HepG2 (cell line): ENCODE results near the gene KIAA1217. TPM values are rescaled to one million over a fixed set of nuclear protein-coding genes. Genes with fewer than 3 reads are reported as not detected.

ENCODE experiments used
- ATAC-seq: fragments of 200-7000 bp; cut with Tn5 transposase; 3 replicates; pipeline ENCODE4 v1.9.1; 2020; ENCODE audit warnings: mild to moderate bottlenecking, moderate library complexity
- BruUV-seq: library from RNA; stranded (reverse); fragments of 400-500 nt; replicated peaks from 2 replicates; lab custom pipeline; 2021; lab: Mats Ljungman, UMichigan
- CTCF ChIA-PET: fragments of 300-600 bp; formaldehyde crosslinking; extraction: SDS; loops from one replicate; lab custom pipeline; 2021; ENCODE audit warnings: low total read pairs, inconsistent platforms, low intra/inter-chr PET ratio; lab: Yijun Ruan, JAX
- POLR2A ChIA-PET: fragments of 350-600 bp; sonication (Branson Sonifier 250); formaldehyde crosslinking; loops from one replicate; lab custom pipeline; 2020; ENCODE audit warnings: antibody characterized with exemption, inconsistent platforms; lab: Yijun Ruan, JAX
- DNase-seq: peaks from one replicate; pipeline ENCODE4 v3.0.0-alpha.2; 2015; ENCODE audit warnings: low spot score
- FAIRE-seq: peaks from 3 replicates; lab custom pipeline; 2011; peaks lifted over from hg19 to GRCh38; lab: Jason Lieb, UNC
- H2AFZ ChIP-seq: one replicate; pipeline ENCODE4 v1.6.1; 2011; ENCODE audit warnings: low read length, inconsistent platforms
- H3K27ac ChIP-seq: fragments of 300-600 bp; 3 replicates; pipeline ENCODE4 v1.8.0; 2011; ENCODE audit warnings: mixed run types, mild to moderate bottlenecking, mixed read lengths, low read length, inconsistent platforms; ENCODE audit not compliant: insufficient read depth; ENCODE audit errors: extremely low read length
- H3K27me3 ChIP-seq, 2 experiments: fragments of 200-600 bp in 1 of 2; 2 replicates in 1 of 2; 3 replicates in 1 of 2; pipeline versions ENCODE4 v1.6.0 to v1.8.0; 2011; ENCODE audit warnings: low read length in 2 of 2, mild to moderate bottlenecking in 2 of 2, moderate library complexity in 2 of 2, inconsistent platforms in 1 of 2; ENCODE audit not compliant: insufficient read depth in 2 of 2, control insufficient read depth in 1 of 2
- H3K36me3 ChIP-seq, 2 experiments: fragments of 200-600 bp in 1 of 2; replicated peaks in 1 of 2; 2 replicates in 1 of 2; 3 replicates in 1 of 2; pipeline versions ENCODE4 v1.5.1 to v1.8.0; 2011; ENCODE audit warnings: low read length in 2 of 2, inconsistent platforms in 1 of 2; ENCODE audit not compliant: insufficient read depth in 2 of 2, control insufficient read depth in 1 of 2
- H3K4me1 ChIP-seq: 2 replicates; pipeline ENCODE4 v1.5.1; 2012; ENCODE audit warnings: low read length, inconsistent platforms; ENCODE audit not compliant: insufficient read depth
- H3K4me2 ChIP-seq: 2 replicates; pipeline ENCODE4 v1.6.0; 2011; ENCODE audit warnings: low read depth, low read length, inconsistent platforms
- H3K4me3 ChIP-seq, 3 experiments: fragments of 200-600 bp in 1 of 3; sonication (generic), shearing (Covaris generic) in 1 of 3; replicated peaks in 1 of 3; 2 replicates each; pipeline ENCODE4 v1.5.1; 2011 to 2016; ENCODE audit warnings: low read length in 3 of 3, inconsistent platforms in 2 of 3, low read depth in 2 of 3, mild to moderate bottlenecking in 2 of 3, control low read depth in 1 of 3, mixed read lengths in 1 of 3; ENCODE audit not compliant: insufficient read depth in 1 of 3
- H3K79me2 ChIP-seq: one replicate; pipeline ENCODE4 v1.6.1; 2011; ENCODE audit warnings: low read length, inconsistent platforms; ENCODE audit not compliant: insufficient read depth
- H3K9ac ChIP-seq: 2 replicates; pipeline ENCODE4 v1.6.0; 2011; ENCODE audit warnings: mild to moderate bottlenecking, low read depth, low read length, inconsistent platforms; ENCODE audit not compliant: insufficient read depth
- H3K9me3 ChIP-seq: 2 replicates; pipeline ENCODE4 v1.5.1; 2012; ENCODE audit warnings: mild to moderate bottlenecking, low read length
- H4K20me1 ChIP-seq: 2 replicates; pipeline ENCODE4 v1.6.0; 2011; ENCODE audit warnings: inconsistent platforms, mild to moderate bottlenecking, low read length, moderate library complexity; ENCODE audit not compliant: insufficient read depth
- AHR ChIP-seq: IDR thresholded peaks from 2 replicates; pipeline ENCODE4 v1.6.1; 2018; ENCODE audit warnings: missing genetic modification reagents, missing compliant biosample characterization
- ARNTL ChIP-seq: sonication (generic); formaldehyde crosslinking; IDR thresholded peaks from 2 replicates; pipeline ENCODE4 v1.4.0; 2020; ENCODE audit warnings: mild to moderate bottlenecking, missing genetic modification reagents
- BHLHE40 ChIP-seq: IDR thresholded peaks from 2 replicates; pipeline ENCODE4 v1.6.1; 2011; ENCODE audit warnings: low read length, improper control_type of control experiment
- CTCF ChIP-seq: sonication (generic); formaldehyde crosslinking; IDR thresholded peaks from 2 replicates; pipeline ENCODE4 v1.5.0; 2020; ENCODE audit warnings: mild to moderate bottlenecking, missing genetic modification reagents, moderate library complexity
- DR1 ChIP-seq: sonication (generic); formaldehyde crosslinking; IDR thresholded peaks from 2 replicates; pipeline ENCODE4 v1.8.0; 2021; ENCODE audit warnings: mild to moderate bottlenecking, missing genetic modification reagents, inconsistent platforms
- FOXO1 ChIP-seq: sonication (generic); formaldehyde crosslinking; IDR thresholded peaks from 2 replicates; pipeline ENCODE4 v1.4.0; 2020; ENCODE audit warnings: missing genetic modification reagents
- MAFG ChIP-seq: sonication (generic); formaldehyde crosslinking; IDR thresholded peaks from 2 replicates; pipeline ENCODE4 v1.5.1; 2020; ENCODE audit warnings: mild to moderate bottlenecking, missing genetic modification reagents
- SP2 ChIP-seq: sonication (generic); formaldehyde crosslinking; IDR thresholded peaks from 2 replicates; pipeline ENCODE4 v1.5.1; 2020; ENCODE audit warnings: mild to moderate bottlenecking, missing genetic modification reagents
- THAP11 ChIP-seq: IDR thresholded peaks from 2 replicates; pipeline ENCODE4 v1.6.1; 2016; ENCODE audit warnings: missing biosample characterization, missing genetic modification reagents
- ZBTB21 ChIP-seq: sonication (generic); formaldehyde crosslinking; IDR thresholded peaks from 2 replicates; pipeline ENCODE4 v1.4.0; 2020; ENCODE audit warnings: missing genetic modification reagents
- ZNF121 ChIP-seq: sonication (generic); formaldehyde crosslinking; IDR thresholded peaks from 2 replicates; pipeline ENCODE4 v1.5.0; 2020; ENCODE audit warnings: mild to moderate bottlenecking, missing genetic modification reagents
- ZNF414 ChIP-seq: sonication (generic); formaldehyde crosslinking; IDR thresholded peaks from 2 replicates; pipeline ENCODE4 v1.5.0; 2020; ENCODE audit warnings: missing genetic modification reagents
- ZNF562 ChIP-seq: sonication (generic); formaldehyde crosslinking; IDR thresholded peaks from 2 replicates; pipeline ENCODE4 v1.8.0; 2022; ENCODE audit warnings: missing genetic modification reagents, borderline replicate concordance
- ZNF572 ChIP-seq: sonication (generic); formaldehyde crosslinking; IDR thresholded peaks from 2 replicates; pipeline ENCODE4 v1.5.1; 2020; ENCODE audit warnings: mild to moderate bottlenecking, missing genetic modification reagents
- ZNF605 ChIP-seq: sonication (generic); formaldehyde crosslinking; IDR thresholded peaks from 2 replicates; pipeline ENCODE4 v1.8.0; 2022; ENCODE audit warnings: mild to moderate bottlenecking, missing genetic modification reagents
- WGBS: methylation state at CpG from one replicate; pipeline ENCODE4 v1.1.6; 2017; ENCODE audit warnings: low lambda C conversion rate; 5-methylcytosine and 5-hydroxymethylcytosine counted together
- in situ Hi-C: cut with HindIII; loops from 2 replicates; pipeline ENCODE4 v1.10.0; 2017; ENCODE audit warnings: low pct_unique_long_range_greater_than_20kb; ENCODE audit not compliant: extremely low pct_ligation_motif_present
- intact Hi-C: fragments of 100-400 bp; cut with micrococcal nuclease; formaldehyde crosslinking; loops from one replicate; pipeline ENCODE4 v1.10.0; 2022; ENCODE audit not compliant: unreplicated experiment
- polyA plus RNA-seq, 8 experiments: library from polyadenylated mRNA; depleted of rRNA in 3 of 8; stranded (reverse) in 7 of 8; unstranded in 1 of 8; fragments of >200 nt; fragmentation: Illumina TruSeq in 4 of 8; extraction: Trizol in 4 of 8; gene quantifications; 2 replicates each; pipeline versions ENCODE4 v1.2.1 to v1.2.3, GENCODE V29; 2011 to 2016; ENCODE audit warnings: low read depth in 4 of 8, missing spikeins in 1 of 8, mixed read lengths in 1 of 8; ENCODE audit not compliant: insufficient read depth in 1 of 8
- total RNA-seq, 5 experiments: library from RNA; depleted of rRNA; stranded (reverse); fragments of >200 nt; fragmentation: Illumina TruSeq; extraction: Trizol; gene quantifications; 2 replicates each; pipeline ENCODE4 v1.2.3, GENCODE V29; 2016; ENCODE audit warnings: low read depth in 1 of 5

Gene KIAA1217
- total and polyA plus RNA-seq, 2 of the 13 experiments (the other 11 are each of a cell fraction or from before 2014, with no cell fraction given), result 4.6 to 10.9 TPM

DNA sequence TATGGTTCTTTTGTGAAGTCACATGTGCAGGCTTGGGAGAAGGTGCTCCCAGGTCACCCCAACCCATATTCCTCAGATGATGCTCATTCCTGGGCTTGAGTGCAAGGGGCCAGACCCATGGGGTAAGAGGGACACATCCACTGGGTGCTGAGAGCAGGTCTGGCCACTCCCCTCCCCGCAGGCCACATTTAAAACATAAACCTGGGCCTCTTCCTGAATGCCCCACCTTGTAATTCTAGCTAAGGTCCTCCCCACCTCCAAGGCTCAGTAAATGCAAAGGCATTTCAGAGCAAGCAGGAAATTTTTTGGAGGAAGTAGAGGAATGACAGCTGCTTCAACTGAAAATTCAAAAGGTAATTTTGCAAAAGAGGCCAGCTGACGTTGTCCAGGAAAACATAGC is 342.2 kb downstream of the KIAA1217 start:
- ATAC-seq (no peak), DNase-seq (no peak), FAIRE-seq (no peak)
- no TSS peak for BruUV-seq
- POLR2A ChIA-PET, result no interaction called here
- no peak overlapping the region for H3K27ac ChIP-seq
- 0 out of 5 replicates have a peak, but pooled peaks cover 0 to 2% of the 10 kb centered on the region in 2 experiments for H3K36me3 ChIP-seq
- H3K9me3 ChIP-seq, result no peaks in the 10 kb centered on the region
- no peak for TF ChIP-seq ZBTB21 (CRISPR knock-in tag)
- TF ChIP-seq MAFG, result no peak
- no peak for TF ChIP-seq ARNTL (CRISPR knock-in tag)
- no peak for TF ChIP-seq ZNF562 (CRISPR knock-in tag)
- TF ChIP-seq BHLHE40, result no peak
- TF ChIP-seq ZNF572 (CRISPR knock-in tag), result no peak
- no peak for TF ChIP-seq ZNF605 (CRISPR knock-in tag)
- no peak for TF ChIP-seq FOXO1 (CRISPR knock-in tag)
- TF ChIP-seq ZNF121 (CRISPR knock-in tag), result no peak
- no peak for TF ChIP-seq SP2 (CRISPR knock-in tag)
- no peak for TF ChIP-seq THAP11 (CRISPR knock-in tag)
- TF ChIP-seq DR1 (CRISPR knock-in tag), result no peak
- no peak for TF ChIP-seq ZNF414 (CRISPR knock-in tag)
- no peak for TF ChIP-seq AHR (CRISPR knock-in tag)
- TF ChIP-seq CTCF, result no peak
- no peaks in the 10 kb centered on the region for H4K20me1 ChIP-seq
- H3K4me1 ChIP-seq, result peaks cover 30% of the 10 kb centered on the region
- in situ Hi-C loops (loop anchor here (10.0 kb wide), 1 partner anchor 346 kb away; the partner anchor contains the start of gene KIAA1217), intact Hi-C loops (loop anchor here (10.0 kb wide), 1 partner anchor 86 kb away; no protein-coding TSS in a partner anchor)
- H3K4me3 ChIP-seq, result no peak overlapping the region
- no peaks in the 10 kb centered on the region for H3K27me3 ChIP-seq
- no peak overlapping the region for H2AFZ ChIP-seq
- CTCF ChIA-PET, result no interaction called here
- H3K9ac ChIP-seq, result no peak overlapping the region
- no peaks in the 10 kb centered on the region for H3K79me2 ChIP-seq
- H3K4me2 ChIP-seq, result no peak overlapping the region
- WGBS, result 100% methylated on average over 1 of the region's 2 CpGs
